Testis (tissue), 3 donors: ENCODE measurements around the gene TMEM87B. TPM values are rescaled to one million over a fixed set of nuclear protein-coding genes. Genes with fewer than 3 reads are reported as not detected.
"Not testable (repeated sequence)": the region's sequence is repeated elsewhere in the genome, so short reads cannot be mapped to it uniquely, and the experiment has no call there.

ENCODE experiments used
- DNase-seq: peaks from one replicate; pipeline ENCODE4 v3.0.0-alpha.2; 2019
- H3K27ac ChIP-seq, 2 donors: fragments of 200-600 bp; sonication (generic); one replicate each; pipeline ENCODE4 v1.5.1; 2019
- H3K27me3 ChIP-seq: fragments of 200-600 bp; sonication (generic); one replicate; pipeline ENCODE4 v1.5.1; 2019
- H3K36me3 ChIP-seq: fragments of 200-600 bp; sonication (generic); one replicate; pipeline ENCODE4 v1.5.1; 2017; ENCODE audit warnings: low read depth; ENCODE audit errors: missing control alignments
- H3K4me1 ChIP-seq: fragments of 200-600 bp; sonication (generic); one replicate; pipeline ENCODE4 v1.5.1; 2019
- H3K4me3 ChIP-seq, 2 donors: fragments of 200-600 bp; sonication (generic); one replicate each; pipeline ENCODE4 v1.5.1; 2017 to 2019
- H3K9me3 ChIP-seq: fragments of 200-600 bp; sonication (generic); one replicate; pipeline ENCODE4 v1.5.1; 2017
- POLR2A ChIP-seq: fragments of 450-650 bp; IDR thresholded peaks from one replicate; pipeline ENCODE4 v1.6.1; 2017; ENCODE audit warnings: antibody characterized with exemption, mild to moderate bottlenecking, moderate library complexity
- WGBS, 2 donors: methylation state at CpG; one replicate each; pipeline ENCODE4 v1.1.5; 2018; 5-methylcytosine and 5-hydroxymethylcytosine counted together
- intact Hi-C: fragments of 100-400 bp; cut with DNase I; formaldehyde crosslinking; loops from one replicate; pipeline ENCODE4 v1.15.1; 2023; ENCODE audit warnings: low total_unique reads
- polyA plus RNA-seq: library from polyadenylated mRNA; stranded (reverse); fragments of 350-450 nt; fragmentation: Illumina TruSeq; extraction: RNeasy Lipid Tissue Mini Kit (QIAGEN cat#74804); gene quantifications from one replicate; pipeline ENCODE4 v1.2.3, GENCODE V29; 2014; ENCODE audit warnings: low read depth, low replicate concordance; ENCODE audit not compliant: insufficient read depth
- total RNA-seq, 2 donors: library from RNA; depleted of rRNA; stranded (reverse); fragments of >200 nt; gene quantifications; one replicate each; pipeline ENCODE4 v1.2.3, GENCODE V29; 2016
- TF ChIP-seq, protein P1 (sequence below), 3 experiments: fragments of 450-650 bp in 2 of 3; fragments of 200-600 bp in 1 of 3; sonication (generic) in 1 of 3; IDR thresholded peaks; one replicate each; pipeline ENCODE4 v1.5.1; 2016 to 2019; ENCODE audit warnings: antibody characterized with exemption in 3 of 3, mild to moderate bottlenecking in 2 of 3, moderate library complexity in 1 of 3

The TMEM87B gene
- total and polyA plus RNA-seq, 3 donors from 2014 or later, result 12.9 to 22.6 (median 13.2) TPM

DNA sequence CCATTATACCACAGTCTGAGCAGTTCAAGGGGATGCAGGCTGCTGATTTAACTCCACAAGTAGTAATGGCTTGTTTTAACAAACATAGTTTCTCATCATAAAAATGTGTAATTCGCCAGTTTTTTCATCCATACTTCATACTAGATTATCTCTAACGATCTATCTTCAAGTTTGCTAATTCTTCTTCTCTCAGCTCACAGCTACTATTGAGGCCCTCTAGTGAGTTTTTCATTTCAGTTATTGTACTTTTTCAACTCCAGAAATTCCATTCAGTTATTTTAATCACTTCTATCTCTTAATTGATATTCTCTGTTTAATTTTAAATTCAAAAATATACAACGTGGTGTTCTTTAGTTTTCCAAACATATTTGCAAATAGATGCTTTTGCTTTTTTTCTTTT is 20.1 kb upstream of the TMEM87B start:
- TF ChIP-seq, protein P1, sequence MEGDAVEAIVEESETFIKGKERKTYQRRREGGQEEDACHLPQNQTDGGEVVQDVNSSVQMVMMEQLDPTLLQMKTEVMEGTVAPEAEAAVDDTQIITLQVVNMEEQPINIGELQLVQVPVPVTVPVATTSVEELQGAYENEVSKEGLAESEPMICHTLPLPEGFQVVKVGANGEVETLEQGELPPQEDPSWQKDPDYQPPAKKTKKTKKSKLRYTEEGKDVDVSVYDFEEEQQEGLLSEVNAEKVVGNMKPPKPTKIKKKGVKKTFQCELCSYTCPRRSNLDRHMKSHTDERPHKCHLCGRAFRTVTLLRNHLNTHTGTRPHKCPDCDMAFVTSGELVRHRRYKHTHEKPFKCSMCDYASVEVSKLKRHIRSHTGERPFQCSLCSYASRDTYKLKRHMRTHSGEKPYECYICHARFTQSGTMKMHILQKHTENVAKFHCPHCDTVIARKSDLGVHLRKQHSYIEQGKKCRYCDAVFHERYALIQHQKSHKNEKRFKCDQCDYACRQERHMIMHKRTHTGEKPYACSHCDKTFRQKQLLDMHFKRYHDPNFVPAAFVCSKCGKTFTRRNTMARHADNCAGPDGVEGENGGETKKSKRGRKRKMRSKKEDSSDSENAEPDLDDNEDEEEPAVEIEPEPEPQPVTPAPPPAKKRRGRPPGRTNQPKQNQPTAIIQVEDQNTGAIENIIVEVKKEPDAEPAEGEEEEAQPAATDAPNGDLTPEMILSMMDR (IDR thresholded peaks at IDR 0.05), result no peak
- TF ChIP-seq POLR2A, result no peak
- no peak for DNase-seq
- WGBS, 2 donors, result 76 to 92% methylated on average over 3 of the region's 3 CpGs
- Histone ChIP-seq H3K9me3 (no peaks in the 10 kb centered on the region), H3K27me3 (no peaks in the 10 kb centered on the region), H3K4me3 (no peak overlapping the region), H3K4me1 (peaks cover 11% of the 10 kb centered on the region), H3K27ac (no peak overlapping the region), H3K36me3 (no peaks in the 10 kb centered on the region)
- intact Hi-C loops, result no loop called here

DNA sequence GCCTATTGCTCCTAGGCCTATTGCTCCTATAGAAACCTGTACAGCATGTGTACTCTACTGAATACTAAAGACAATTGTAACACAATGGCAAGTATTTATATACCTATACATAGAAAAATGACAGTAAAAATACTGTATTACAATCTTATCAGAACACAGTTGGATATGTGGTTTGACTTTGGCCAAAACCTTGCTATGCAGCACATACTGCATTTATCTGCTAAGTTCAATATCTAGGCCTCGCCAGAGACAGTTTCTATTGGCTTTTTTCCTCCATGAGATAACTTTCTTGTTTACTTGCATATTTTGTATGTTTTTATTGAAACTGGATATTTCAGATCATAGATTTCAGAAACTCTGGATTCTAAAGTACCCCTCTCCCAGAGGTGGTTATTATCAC is 19.3 kb upstream of the TMEM87B start:
- 73 to 93% methylated on average over 1 of the region's 1 CpG for WGBS, 2 donors
- H3K4me3 ChIP-seq, result no peak overlapping the region
- DNase-seq, result no peak
- TF ChIP-seq, protein P1 (IDR thresholded peaks at IDR 0.05), result no peak
- no peak for TF ChIP-seq POLR2A
- intact Hi-C loops, result no loop called here
- H3K36me3 ChIP-seq, result no peaks in the 10 kb centered on the region
- no peaks in the 10 kb centered on the region for H3K27me3 ChIP-seq
- no peak overlapping the region for H3K27ac ChIP-seq
- no peaks in the 10 kb centered on the region for H3K9me3 ChIP-seq
- peaks cover 11% of the 10 kb centered on the region for H3K4me1 ChIP-seq

DNA sequence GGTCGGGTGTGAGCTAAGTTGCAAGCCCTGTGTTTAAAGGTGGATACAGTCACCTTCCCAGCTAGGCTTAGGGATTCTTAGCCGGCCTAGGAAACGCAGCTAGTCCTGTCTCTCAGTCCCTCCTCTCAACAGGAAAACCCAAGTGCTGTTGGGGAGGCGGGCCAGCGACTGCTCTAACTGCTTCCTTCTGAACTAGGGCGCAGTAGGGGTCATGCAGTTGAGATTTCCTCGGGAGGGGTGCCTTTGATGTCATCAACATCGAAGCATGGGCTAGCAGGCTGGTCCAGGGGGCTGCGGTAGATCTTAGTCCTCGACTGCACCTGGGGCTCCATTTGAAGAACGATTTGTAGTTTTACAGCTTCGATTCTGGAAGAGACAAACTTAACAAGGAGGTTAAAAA is 15.5 kb upstream of the TMEM87B start:
- DNase-seq, H3K36me3 ChIP-seq, H3K27me3 ChIP-seq, H3K9me3 ChIP-seq, H3K27ac ChIP-seq, H3K4me3 ChIP-seq, H3K4me1 ChIP-seq, intact Hi-C loops: not testable (repeated sequence)
- WGBS, 2 donors, result 93% methylated on average over 11 to 12 of the region's 12 CpGs

DNA sequence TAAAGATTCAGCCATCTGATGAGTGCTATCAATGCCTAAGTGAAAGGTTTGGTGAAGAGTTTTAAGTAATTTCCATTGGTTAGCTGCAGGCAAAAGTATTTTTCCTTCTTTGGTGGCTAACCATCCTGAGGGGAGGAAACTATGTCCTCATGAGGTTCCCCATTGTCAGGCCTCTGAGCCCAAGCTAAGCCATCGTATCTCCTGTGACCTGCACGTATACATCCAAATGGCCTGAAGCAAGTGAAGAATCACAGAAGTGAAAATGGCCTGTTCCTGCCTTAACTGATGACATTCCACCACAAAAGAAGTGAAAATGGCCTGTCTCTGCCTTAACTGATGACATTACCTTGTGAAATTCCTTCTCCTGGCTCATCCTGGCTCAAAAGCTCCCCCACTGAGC is 15.0 kb upstream of the TMEM87B start:
- intact Hi-C loops, H3K4me1 ChIP-seq, H3K27me3 ChIP-seq, H3K27ac ChIP-seq, H3K9me3 ChIP-seq, H3K36me3 ChIP-seq, H3K4me3 ChIP-seq, DNase-seq: not testable (repeated sequence)
- WGBS, 2 donors, result 94 to 100% methylated on average over 2 of the region's 2 CpGs

DNA sequence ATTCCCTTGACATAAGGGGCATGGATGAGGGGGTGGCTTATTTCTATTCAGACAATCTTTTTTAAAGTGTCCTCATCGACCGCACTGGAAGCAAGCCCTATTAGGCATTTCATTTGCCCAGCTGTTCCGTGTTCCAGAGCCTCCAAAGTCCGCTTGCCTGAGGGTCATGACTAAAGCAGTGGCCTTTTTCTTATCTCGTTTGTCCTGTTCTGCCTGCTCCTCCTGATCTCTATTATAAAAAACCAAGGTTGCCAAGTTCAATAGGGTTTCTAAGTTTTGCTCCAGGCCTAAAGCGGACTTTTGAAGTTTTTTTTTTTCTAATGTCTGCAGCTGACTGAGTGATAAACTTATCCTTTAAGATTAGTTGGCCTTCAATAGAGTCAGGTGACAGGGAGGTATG is 13.6 kb upstream of the TMEM87B start:
- H3K27me3 ChIP-seq, H3K9me3 ChIP-seq, H3K4me1 ChIP-seq, H3K27ac ChIP-seq, DNase-seq, intact Hi-C loops, H3K4me3 ChIP-seq, H3K36me3 ChIP-seq: not testable (repeated sequence)
- 41 to 56% methylated on average over 6 of the region's 6 CpGs for WGBS, 2 donors

DNA sequence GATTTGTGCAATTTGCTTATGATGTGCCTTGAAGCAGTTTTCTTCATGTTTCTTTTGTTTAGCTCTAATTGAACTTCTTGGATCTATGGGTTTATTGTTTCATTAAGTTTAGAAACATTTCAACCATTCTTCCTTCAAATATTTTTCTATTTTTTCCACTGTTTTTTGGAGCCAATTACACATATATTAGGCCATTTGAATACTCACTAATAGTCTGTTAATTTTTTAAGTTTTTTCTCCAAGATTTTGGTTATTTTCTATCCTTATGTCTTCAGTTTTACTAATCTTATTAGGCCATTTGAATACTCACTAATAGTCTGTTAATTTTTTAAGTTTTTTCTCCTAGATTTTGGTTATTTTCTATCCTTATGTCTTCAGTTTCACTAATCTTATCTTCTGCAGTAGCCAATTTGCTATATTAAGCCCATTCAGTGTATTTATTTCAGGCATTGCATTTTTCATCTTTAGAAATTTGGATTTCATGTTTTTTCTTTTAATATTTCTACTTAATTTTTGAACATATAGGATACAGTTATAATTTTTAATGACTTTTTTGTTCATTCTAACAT is 9.5 kb upstream of the TMEM87B start:
- Histone ChIP-seq H3K4me3 (no peak overlapping the region), H3K36me3 (no peaks in the 10 kb centered on the region), H3K27me3 (no peaks in the 10 kb centered on the region), H3K4me1 (peaks cover 9% of the 10 kb centered on the region), H3K9me3 (no peaks in the 10 kb centered on the region), H3K27ac (no peak overlapping the region)
- no peak for TF ChIP-seq POLR2A
- TF ChIP-seq, protein P1 (IDR thresholded peaks at IDR 0.05), result no peak
- intact Hi-C loops, result loop anchor here (5.0 kb wide), 1 partner anchor 153 kb away; no protein-coding TSS in a partner anchor
- no peak for DNase-seq
